Measurements from ENCODE around the gene TBRG4.
"Not testable (repeated sequence)": the region's sequence is repeated elsewhere in the genome, so short reads cannot be mapped to it uniquely, and the experiment has no call there.

The TBRG4 gene

DNA sequence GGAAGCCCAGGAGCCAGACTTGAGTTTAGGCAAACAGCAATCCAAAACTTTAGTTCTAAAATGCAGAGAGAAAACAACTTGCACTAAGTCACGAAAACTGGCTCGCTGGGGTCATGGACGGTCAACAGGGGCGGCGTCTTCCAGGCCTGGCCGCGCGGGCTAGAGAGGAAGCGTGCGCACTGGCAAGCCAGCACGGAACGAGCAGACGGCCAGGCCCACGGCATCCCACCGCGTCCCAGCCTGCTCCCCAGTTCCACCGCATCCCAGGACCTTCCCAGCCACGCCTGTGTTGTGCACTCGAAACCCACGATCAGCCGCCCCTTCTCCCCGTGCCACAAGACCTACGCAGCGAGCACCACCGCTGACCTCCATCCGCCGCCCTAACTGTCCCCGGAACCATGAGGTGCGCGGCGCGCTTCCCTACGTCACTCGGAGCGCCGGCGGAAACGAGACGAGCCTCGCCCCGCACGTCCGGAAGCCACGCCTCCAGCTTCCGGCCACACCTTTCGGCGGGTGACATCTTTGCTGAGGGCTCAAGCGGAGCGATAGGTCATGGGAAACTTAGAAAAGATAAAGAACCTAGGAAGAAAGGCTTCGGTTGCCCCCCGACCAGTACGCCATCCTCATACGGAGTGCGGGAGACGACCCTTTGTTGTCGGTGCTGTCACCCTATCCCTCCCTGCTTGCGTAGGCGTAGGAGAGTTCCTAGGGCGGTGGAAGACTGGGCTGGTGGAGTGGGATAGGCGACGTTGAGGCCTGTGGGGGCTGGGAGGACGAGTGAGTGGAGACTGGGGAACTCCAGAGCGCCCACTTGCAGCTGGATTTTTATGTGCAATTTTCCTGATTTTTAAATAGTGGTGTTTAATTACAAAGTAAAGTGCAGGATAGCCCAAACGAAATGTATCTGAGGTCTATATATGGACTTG lies at the start of gene TBRG4:
Gene TBRG4, minus strand, starts transcription at position 400 of the 926 bp plus-strand sequence. CDS start 2,460 bp downstream, outside the sequence.
- FAIRE-seq, result peak; percentile 86

DNA sequence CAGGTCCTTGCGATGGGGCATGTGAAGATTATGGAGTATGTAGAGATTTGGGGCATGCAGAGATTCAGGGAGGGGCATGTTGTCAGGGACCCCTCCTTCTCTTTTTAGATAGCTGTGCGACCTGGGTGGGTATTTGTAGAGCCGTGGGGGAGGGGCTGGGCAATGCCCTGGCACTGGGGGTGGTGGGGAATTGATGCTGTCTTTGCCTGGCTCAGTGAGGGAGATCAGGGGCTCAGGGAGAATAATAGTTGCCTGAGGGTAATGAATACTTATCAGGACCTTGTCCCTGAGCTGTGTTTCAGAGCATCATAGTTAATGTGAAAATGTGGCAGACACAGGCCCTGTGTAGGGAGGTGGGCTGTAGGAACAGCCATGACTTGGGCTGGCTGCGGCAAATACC lies 49.6 kb upstream of the TBRG4 start:
- FAIRE-seq, result no peak

DNA sequence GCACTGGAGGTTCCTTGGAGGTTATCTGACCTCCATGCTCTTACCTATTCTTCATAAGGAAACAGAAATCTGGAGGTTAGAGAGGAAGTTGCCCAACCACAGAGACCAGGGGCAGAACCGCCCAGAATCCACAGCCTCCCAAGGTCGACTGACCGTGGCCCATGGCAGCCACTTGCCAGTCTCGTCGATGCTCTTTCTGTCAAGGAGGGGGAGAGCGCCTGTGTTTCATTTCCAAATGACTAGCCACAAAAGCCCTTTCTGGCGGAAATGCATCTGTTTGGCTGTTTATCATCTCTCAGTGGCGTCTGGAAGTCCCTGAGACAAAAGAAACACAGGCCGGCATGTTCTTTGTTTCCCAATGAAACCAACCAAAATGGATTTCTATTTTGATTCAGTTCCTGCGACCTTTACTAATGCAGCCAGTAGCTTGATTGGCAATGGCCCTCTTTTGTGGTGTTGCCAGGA lies 49.0 kb upstream of the TBRG4 start:
- FAIRE-seq, result no peak

DNA sequence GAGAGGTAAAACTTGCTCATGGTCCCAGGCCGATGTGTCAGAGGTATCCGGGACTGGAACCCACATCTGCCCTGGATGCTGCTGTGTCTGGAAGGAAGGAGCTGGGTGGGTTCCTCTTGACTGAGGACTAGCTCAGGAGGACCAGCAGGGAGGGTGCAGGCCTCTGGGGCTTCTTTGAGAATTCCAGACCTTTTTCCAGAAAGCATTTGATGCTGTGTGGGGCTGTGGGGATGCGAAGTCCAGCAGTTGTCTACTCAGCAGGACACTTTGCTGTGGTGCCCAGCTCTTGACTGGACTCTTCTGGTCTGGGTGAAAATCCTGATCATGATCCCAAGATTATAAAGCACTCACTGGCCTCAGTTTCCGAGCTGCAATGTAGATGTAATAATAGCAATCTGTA lies 47.8 kb upstream of the TBRG4 start:
- FAIRE-seq, result no peak

DNA sequence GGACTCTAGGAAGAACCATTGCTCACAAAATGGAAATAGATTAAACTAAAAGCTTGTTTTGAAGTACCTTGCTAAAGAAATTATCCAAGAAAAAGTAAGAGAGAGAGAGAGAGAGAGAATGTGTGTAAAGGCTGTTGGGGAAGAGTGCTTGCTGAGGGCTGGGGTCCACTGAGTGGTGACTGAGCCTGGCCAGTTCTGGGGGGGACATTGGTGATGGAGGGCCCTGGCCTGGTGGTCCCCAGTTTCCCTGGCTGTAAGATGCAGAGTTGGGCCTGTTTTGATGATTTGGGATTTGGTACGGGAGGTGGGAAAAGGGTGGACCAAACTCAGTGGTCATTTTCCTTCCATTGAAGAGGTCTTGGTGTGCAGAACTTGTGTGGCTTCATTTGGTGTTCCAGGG lies 47.0 kb upstream of the TBRG4 start:
- FAIRE-seq, result no peak

DNA sequence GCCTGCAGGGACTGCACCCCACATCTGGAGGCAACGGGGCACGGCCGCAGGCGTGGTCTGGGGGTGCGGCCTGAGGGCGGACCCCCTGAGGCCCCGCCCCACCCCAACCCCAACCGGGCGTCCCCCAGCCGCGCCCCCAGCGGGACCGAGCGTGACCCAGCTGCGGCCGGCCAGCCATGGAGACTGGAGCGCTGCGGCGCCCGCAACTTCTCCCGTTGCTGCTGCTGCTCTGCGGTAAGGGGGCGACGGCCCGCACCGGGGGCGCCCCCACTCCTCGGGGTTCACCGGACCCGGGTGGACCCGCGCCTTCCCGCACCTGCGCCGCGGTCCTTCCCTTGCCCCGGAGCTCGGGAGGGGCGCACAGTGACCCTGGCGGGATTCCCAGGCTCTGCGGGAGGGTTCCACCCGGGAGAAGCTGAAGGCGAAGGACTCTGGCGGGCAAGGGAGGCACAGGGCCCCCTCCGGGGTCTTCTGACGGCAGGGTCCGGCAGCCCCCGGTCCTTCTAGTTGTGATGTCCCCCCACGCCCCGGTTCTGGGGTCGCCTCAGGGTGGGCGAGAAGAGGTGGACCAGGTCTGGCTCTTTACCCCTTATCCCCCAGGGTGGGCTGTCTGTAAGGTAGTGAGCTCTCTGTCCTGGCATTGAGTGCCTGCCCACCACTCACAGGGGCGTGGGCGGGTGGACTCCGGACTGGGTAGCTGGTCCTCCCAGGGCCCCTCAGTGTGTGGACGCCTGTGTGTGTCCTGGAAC lies 46.3 kb upstream of the TBRG4 start, which contains the start of gene RAMP3:
Gene RAMP3, plus strand, starts transcription at position 139 of the 749 bp plus-strand sequence. Its CDS starts 38 bp downstream, at position 177.
- no peak for FAIRE-seq

DNA sequence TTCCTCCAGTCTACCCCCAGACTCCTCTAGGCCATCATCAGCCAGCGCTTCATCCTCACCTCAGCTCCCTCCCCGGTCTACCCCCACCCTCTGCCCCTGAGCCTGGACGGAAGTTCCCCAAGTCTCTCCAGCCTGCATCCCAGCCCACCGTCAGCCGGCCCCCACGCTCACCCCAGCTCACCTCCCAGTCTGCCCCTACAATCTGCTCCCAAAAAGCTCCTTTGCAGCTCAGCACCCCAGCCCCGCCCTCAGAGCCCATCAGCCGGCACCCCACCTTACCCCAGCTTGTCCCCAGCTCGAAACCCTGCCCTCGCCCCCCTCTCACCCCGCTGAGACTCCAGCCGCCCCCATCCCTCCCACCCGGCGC lies 45.8 kb upstream of the TBRG4 start:
- no peak for FAIRE-seq

DNA sequence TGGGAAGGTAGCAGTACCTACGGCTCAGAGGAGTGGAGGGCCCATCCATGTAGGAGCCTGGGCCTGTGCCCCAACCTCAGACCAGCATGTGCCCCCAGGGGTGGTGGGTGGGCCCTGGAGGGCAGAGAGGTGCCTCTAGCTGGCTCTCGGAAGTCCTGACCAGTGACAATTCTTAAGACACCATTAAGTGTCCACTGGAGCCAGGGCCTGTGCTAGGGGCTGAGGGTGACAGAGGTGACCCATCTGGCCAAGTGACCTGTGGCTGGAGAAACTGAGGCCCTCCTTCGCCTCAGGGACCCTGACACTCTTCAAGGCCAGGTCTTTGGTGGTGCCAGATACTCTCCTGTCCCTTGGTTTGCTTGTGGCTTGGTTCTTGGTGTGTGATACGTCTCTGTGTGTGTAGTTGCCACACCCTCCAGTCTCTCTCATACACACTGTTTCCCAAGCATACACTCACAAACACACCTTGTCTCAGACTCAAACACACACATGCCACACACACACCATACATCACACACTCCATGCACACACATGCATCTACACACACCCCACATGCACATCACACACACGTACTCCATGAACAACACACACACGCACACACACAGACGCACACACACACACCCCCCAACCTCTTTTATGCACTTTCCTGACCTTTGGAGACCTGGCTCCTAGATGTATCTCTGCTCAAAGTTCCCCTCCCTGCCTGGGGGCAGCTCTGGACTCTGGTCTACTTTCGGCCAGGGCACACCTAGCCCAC lies 45.2 kb upstream of the TBRG4 start:
- no peak for FAIRE-seq

DNA sequence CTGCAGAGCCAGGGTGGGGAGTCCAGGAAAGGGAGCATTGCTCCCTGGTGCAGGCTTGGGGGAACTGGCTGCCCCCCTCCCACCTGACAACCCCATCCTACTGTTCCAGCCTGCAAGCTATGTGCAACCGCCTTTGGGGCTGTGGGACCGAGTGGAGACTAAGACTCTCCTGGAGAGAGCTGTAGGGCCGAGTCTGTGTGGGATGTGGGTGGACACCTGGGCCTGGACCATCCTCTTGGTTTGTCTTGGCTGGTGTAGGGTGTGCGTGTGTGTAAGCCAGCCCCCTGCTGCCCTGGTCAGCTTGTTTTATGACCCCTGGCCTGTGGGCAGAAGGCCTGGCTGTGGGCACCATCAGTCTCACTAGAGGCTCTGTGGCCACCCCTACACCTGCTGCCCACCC lies 44.4 kb upstream of the TBRG4 start:
- FAIRE-seq, result no peak

DNA sequence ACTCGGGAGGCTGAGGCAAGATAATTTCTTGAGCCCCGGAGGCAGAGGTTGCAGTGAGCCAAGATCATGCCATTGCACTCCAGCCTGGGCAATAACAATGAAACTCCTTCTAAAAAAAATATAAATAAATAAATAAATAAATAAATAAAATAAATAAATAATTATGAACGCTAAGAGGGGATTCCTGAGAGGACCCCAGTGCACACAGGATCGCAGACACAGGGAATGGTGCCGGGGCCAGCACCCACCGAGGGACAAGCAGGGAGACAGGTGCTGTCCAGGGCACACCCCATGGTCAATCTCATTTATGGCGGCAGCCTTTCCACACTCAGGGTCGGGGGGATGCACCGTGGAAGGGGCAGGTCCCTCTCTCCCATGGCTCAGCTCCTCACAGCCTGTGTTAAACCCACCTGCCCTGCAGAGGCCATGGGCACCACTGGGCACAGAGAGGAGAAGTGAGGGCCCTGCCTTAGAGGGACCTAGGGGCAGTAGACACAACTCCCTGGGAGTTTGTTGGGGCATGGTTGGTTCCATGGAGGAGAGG lies 43.9 kb upstream of the TBRG4 start:
- no peak for FAIRE-seq

DNA sequence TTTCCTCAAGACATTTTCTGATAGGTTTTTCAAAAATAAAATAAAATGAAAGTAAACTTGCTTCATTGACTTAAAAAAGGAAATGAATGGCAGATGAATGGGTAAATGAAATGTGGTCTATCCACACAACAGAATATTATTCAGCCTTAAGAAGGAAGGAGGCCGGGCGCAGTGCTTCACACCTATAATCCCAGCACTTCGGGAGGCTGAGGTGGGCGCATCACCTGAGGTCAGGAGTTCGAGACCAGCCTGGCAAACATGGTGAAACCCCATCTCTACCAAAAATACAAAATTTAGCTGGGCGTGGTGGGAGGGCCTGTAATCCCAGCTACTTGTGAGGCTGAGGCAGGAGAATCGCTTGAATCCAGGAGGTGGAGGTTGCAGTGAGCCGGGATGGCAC lies 42.4 kb upstream of the TBRG4 start:
- FAIRE-seq, result not testable (repeated sequence)

DNA sequence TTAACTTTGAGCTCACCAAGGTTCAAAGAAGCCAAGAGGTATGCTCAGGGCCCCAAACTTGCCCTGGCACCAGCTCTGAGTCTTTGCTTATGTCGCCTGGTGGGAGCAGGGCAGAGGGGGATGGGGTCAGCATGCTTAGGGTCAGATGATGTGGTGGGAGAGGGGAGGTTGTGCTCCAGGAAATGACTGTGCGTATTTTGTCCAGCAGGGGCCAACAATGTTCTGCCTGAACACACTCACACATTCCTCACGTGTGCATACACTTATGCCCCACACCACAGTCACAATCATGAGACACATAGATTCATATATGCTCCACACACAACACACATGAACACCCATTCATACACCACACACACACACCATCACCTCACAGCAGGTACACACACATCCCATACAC lies 41.7 kb upstream of the TBRG4 start:
- FAIRE-seq, result no peak

DNA sequence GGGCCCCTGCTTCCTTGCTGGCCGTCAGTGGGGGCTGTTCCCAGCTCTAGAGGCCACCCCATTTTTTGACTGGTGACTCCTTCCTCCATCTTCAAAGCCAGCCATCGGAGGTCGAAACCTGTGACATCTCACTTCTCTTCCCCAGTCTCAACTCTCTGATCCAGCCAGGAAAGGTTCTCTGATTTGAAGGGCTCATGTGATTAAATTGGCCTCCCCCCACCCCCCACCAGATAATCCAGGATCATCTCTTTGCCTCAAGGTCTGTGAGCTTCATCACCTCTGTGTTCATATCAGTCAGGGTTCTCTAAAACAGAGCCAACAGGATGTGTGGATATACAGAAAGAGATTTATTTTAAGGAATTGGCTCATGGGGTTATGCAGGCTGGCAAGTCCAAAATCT lies 40.5 kb upstream of the TBRG4 start:
- FAIRE-seq, result no peak

DNA sequence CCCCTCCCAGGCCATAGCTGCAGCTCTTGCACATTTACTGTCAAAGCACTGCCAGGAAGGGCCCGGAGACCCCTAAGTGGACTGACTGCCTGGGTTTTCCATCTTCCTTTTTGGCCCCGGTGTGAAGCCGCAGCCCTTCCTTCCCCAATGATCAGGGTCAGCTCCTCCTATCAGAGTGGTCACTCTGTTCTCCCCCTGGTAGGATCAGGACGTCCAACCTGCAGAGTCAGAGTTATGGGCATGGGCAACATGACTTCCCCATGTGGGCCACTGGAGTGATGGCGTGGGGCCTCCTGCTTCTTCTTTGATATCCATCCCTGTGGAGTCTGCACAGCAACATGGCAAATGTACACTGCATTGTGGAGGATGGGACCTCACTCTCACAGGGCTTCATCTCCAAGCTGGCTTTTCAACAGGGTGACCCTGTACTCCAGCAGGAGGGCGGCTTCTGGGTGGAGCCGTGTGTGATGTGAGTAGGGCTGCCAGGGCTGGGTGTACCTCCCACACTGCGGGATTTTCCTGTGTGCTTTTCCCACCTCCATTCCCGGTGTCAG lies 39.7 kb upstream of the TBRG4 start:
- FAIRE-seq, result no peak

DNA sequence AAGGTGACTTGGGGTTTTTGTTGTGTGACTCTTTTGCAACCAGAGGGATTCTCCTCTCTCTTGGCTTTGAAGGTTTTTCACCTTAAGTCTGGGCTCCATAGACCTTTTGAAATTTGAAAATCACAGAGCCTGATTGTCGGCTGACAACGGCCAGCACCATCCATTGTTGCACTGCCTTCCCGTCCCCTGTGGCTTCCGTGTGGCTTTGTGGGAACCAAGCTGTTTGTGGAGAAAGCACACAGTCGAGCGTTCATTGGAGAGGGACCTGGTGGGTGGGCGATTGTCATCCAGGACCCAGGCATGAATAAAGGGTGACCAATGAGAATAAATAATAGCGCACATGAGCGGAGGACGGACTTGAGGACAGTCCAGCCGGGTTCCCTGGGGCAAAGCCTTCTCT lies 38.7 kb upstream of the TBRG4 start:
- FAIRE-seq, result no peak

DNA sequence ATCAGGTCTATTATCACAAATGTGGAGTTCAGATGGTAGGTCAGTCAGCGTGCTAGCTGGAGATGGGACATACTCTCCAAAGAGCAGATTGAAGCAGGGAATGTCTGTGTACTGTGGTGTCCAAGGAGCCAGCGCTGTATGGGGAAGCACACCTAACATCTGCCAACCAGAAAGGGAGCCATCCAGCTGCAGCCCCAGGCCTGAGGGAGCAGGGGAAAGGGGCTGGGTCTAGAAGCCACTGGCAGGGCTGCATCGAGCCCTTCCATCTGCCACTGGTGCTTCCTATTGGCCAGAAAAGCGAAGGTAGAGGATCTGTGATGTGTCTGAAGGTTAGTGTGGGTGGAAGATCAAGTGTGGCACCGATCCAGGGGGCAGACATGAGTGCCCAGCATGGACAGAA lies 38.1 kb upstream of the TBRG4 start:
- FAIRE-seq, result no peak

DNA sequence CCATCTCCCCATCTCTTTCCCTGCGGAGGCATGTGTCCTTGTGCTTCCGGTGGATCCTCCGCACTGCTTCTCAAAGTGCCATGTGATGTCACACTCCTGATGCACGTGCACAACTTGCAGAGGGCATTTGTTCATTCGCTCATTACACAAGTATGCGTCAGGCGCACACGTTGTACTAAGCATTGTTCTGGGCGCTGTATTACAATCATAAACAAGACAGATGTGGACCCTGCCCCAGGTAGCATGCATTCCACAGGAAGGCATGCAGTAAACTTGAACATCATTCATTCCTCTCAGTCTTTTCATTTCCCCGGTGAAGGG lies 37.1 kb upstream of the TBRG4 start:
- FAIRE-seq, result no peak

DNA sequence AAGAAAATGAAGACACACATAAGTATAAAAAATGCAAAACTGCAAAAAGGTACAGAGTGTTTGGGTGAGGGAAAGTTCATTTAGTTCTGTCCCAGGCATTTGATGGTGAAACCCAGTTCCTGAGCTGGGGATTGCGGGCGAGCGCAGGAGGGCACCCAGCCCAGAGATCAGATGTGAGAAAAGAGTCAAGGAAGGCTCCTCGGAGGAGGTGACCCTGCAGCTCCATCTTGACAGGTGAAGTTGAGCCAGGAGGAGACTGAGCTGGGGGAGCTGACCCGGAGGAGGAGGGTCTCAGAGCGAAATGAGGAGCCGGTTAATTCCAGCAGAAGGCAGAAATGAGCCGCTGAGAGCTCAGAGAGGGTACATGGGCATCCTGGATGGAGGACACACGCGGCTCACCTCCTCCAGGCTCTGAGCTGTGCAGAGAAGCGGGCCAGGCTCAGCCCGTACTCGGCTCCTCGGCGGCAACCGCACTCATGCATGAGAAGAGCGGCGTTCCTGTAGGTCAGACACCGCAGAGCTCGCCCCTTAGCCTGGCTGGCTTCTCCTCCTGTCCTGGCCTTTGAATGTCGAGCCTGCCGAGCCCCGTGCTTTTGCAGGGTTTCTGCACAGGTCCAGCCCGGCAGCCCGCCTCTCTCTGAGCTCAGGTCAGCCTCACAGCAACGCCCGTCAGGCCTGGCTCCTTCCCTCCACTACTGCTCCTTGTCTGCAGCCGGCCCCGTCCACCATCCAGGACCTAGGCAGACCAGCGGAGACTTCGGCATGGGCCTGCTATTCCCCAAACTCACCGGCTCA lies 36.6 kb upstream of the TBRG4 start:
- no peak for FAIRE-seq

DNA sequence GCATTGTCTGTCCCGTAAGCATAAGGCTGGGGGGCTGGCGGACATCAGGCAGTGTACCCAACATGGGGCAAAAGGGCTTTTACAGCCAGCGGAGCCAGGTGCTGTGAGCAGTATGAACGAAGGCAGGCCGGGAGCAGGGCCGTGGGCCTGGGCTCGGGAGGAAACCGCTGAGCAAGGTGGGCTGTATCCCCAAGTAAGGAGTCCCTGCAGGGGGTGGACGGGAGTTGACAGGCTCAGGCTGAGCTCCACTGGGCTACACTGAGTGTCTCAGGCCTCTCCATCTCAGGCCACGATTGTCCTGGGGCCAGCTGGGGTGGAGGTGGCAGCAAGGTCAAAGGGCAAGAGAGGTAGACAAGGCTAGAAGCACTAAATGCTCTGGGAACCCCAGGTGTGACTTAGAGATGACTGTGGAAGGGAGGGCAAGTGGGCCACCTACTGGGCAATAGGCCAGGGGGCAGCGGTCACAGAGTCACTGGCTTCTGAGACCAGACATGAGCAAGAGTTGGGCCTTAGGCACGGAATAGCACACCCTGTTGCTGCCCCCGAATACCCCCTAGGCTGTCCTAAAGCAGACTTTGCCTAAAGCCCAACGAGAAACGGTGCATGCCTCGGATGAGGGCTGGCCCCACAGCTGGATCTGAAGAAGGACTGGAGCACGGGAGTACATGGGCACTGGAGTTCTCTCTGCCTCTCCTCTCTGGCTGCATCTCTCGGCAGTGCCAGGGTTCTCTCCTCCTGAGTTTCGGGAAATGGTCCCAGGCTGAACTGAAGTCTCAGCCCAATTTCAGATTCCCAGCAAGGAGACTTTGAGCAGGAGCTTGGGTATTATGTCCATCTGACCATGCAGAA lies 35.3 kb upstream of the TBRG4 start:
- FAIRE-seq, result no peak

DNA sequence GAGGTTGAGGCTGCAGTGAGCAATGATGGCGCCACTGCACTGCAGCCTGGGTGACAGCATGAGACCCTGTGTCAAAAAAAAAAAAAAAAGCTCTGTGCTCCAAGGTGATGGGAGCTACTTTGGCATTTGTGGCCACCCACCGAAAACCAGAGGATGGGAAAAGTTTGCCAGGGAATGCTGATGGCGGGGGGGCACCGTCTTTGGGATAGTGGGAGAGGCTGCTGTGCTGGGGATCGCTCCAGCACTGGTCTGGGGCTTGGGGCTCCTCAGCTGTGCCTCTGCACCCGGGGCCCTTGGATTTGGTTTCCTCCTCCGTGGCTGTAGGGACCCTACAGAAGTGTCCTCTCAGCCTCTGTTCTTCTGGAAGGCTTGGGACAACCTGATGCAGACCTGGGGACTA lies 34.4 kb upstream of the TBRG4 start:
- FAIRE-seq, result no peak

DNA sequence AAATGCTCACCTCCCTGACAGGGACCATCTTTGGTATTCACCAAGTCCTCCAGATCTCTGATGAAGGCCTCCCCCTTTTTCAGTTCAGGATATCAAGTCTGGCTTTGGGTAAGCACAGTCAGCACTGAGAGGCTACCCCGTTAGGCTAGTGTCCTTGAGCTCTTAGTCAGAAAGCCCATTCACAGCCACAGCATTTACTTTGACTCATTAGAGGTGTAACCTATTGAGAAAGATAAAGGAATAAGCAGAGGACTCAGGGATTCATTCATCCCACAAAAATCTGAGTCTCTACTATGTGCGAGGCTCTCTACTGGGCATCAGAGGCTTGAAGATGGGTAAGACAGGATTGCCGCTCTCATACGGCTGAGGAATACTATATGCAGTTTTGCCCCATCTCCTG lies 32.1 kb upstream of the TBRG4 start:
- no peak for FAIRE-seq
